MCF 10A (cell line): Measurements from ENCODE around the gene PROM1. TPM values are rescaled to one million over a fixed set of nuclear protein-coding genes. Genes with fewer than 3 reads are reported as not detected.

Experiments used
- BruUV-seq: library from RNA; stranded (reverse); fragments of 400-500 nt; replicated peaks from 2 replicates; lab custom pipeline; 2021; lab: Mats Ljungman, UMichigan
- CTCF ChIA-PET: fragments of 300-600 bp; sonication (Branson Sonifier 250); formaldehyde crosslinking; extraction: SDS; loops from one replicate; lab custom pipeline; 2021; ENCODE audit warnings: antibody characterized with exemption, inconsistent platforms; lab: Yijun Ruan, JAX
- POLR2A ChIA-PET: fragments of 300-600, 350-650 bp; sonication (Branson Sonifier 250); formaldehyde crosslinking; extraction: SDS; loops from one replicate; lab custom pipeline; 2020; ENCODE audit warnings: antibody characterized with exemption, inconsistent platforms; lab: Yijun Ruan, JAX
- DNase-seq: peaks from one replicate; pipeline ENCODE4 v3.0.0-alpha.2; 2018; ENCODE audit not compliant: unreplicated experiment
- H3K27ac Mint-ChIP-seq: one replicate; pipeline ENCODE4 v1.8.0; 2022; ENCODE audit warnings: mild to moderate bottlenecking, low read depth, mixed read lengths; ENCODE audit not compliant: unreplicated experiment
- H3K27me3 Mint-ChIP-seq: one replicate; pipeline ENCODE4 v1.8.0; 2022; ENCODE audit warnings: mixed read lengths; ENCODE audit not compliant: insufficient read depth, unreplicated experiment
- H3K36me3 Mint-ChIP-seq: one replicate; pipeline ENCODE4 v1.8.0; 2022; ENCODE audit warnings: mild to moderate bottlenecking, moderate library complexity, mixed read lengths; ENCODE audit not compliant: insufficient read depth, unreplicated experiment
- H3K4me1 Mint-ChIP-seq: one replicate; pipeline ENCODE4 v1.8.0; 2022; ENCODE audit warnings: mixed read lengths; ENCODE audit not compliant: insufficient read depth, unreplicated experiment
- H3K4me3 Mint-ChIP-seq: one replicate; pipeline ENCODE4 v1.8.0; 2022; ENCODE audit warnings: mild to moderate bottlenecking, moderate library complexity, mixed read lengths; ENCODE audit not compliant: unreplicated experiment
- H3K9me3 Mint-ChIP-seq: one replicate; pipeline ENCODE4 v1.8.0; 2022; ENCODE audit warnings: mixed read lengths; ENCODE audit not compliant: unreplicated experiment
- intact Hi-C: fragments of 100-400 bp; cut with micrococcal nuclease; formaldehyde crosslinking; loops from 2 replicates; pipeline ENCODE4 v1.14.1; 2022
- total RNA-seq: library from RNA; stranded (reverse); gene quantifications from 2 replicates; pipeline ENCODE4 v1.2.3, GENCODE V29; 2022
- TF ChIP-seq, protein P1 (sequence below): fragments of 200-600 bp; IDR thresholded peaks from one replicate; pipeline ENCODE4 v1.8.0; 2022; ENCODE audit warnings: antibody characterized with exemption, mild to moderate bottlenecking; ENCODE audit not compliant: unreplicated experiment

PROM1 gene
- total RNA-seq, 1 experiment from 2014 or later, result not detected

DNA sequence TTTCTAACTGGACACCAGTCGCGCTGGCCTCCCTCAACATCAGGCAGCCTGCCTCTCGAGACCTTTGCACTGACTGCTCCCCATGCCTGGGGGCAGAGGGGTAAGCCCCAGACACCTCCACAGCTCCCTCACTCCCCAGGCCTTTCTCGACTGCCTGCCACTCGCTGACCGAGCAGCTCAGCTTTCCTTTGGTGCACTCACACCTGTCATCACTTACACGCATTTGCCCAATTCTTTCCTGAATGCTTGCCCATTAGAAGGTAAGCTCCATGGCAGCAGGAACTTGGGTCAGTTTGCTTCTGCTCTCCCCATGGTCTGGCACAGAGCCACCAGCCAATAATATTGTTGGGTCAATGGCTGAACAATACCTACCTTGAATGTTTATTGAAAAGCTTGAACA lies 32.2 kb upstream of the PROM1 start:
- TF ChIP-seq, protein P1, sequence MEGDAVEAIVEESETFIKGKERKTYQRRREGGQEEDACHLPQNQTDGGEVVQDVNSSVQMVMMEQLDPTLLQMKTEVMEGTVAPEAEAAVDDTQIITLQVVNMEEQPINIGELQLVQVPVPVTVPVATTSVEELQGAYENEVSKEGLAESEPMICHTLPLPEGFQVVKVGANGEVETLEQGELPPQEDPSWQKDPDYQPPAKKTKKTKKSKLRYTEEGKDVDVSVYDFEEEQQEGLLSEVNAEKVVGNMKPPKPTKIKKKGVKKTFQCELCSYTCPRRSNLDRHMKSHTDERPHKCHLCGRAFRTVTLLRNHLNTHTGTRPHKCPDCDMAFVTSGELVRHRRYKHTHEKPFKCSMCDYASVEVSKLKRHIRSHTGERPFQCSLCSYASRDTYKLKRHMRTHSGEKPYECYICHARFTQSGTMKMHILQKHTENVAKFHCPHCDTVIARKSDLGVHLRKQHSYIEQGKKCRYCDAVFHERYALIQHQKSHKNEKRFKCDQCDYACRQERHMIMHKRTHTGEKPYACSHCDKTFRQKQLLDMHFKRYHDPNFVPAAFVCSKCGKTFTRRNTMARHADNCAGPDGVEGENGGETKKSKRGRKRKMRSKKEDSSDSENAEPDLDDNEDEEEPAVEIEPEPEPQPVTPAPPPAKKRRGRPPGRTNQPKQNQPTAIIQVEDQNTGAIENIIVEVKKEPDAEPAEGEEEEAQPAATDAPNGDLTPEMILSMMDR, result no peak
- ChIA-PET POLR2A (no interaction called here), CTCF (no interaction called here)
- intact Hi-C loops, result no loop called here
- H3K4me1 Mint-ChIP-seq, result no peaks in the 10 kb centered on the region
- no peak overlapping the region for H3K27ac Mint-ChIP-seq
- DNase-seq, result no peak
- no TSS peak for BruUV-seq
- H3K9me3 Mint-ChIP-seq, result no peaks in the 10 kb centered on the region
- no peak overlapping the region for H3K4me3 Mint-ChIP-seq
- H3K27me3 Mint-ChIP-seq, result peaks cover 50% of the 10 kb centered on the region
- H3K36me3 Mint-ChIP-seq, result no peaks in the 10 kb centered on the region

DNA sequence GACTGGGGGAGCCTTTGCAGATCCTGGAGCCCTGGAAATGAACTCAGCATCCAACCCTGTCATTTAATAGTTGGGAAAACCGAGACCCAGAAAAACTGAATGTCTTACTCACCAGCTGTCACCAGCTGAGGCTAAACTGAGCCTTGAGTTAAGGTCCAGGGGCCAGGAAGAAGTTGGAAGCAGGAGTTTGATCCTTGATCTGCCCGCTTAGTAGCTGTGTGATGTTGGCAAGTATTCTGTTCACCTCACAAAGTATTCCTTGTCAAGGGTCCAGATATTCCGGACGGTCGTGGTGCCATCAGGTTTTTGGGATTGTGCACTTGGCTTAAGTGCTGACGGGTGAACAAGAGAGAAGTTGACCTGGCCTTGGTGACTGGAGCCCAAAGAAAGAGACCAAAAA lies 30.7 kb upstream of the PROM1 start:
- POLR2A ChIA-PET, result no interaction called here
- intact Hi-C loops, result no loop called here
- Mint-ChIP-seq H3K4me1 (no peaks in the 10 kb centered on the region), H3K27ac (no peak overlapping the region), H3K36me3 (no peaks in the 10 kb centered on the region), H3K4me3 (no peak overlapping the region), H3K9me3 (no peaks in the 10 kb centered on the region), H3K27me3 (peaks cover 43% of the 10 kb centered on the region)
- no peak for DNase-seq
- CTCF ChIA-PET, result no interaction called here
- TF ChIP-seq, protein P1, result no peak
- no TSS peak for BruUV-seq

DNA sequence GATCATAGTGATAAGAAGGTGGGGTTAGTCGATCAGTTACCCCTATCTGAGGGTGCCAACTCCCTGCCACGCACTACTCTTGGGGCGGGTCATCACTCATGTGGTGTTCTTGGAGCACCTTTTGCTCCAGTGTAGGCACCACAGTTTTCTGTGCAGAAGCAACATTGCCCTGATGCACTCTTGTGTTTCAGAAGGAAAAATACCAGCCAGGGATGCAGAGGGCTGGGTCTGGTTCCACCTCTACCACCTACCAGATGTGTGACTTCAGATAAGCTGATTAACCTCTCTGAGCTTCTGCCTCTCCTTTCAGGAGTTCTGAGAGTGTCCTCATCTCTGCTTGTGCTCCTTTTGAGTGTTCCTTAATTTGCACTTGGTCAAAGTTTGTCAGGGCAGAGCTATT lies 29.9 kb upstream of the PROM1 start:
- Mint-ChIP-seq H3K27me3 (peaks cover 47% of the 10 kb centered on the region), H3K4me3 (no peak overlapping the region), H3K9me3 (no peaks in the 10 kb centered on the region), H3K36me3 (no peaks in the 10 kb centered on the region), H3K4me1 (no peaks in the 10 kb centered on the region), H3K27ac (no peak overlapping the region)
- CTCF ChIA-PET, result no interaction called here
- DNase-seq, result no peak
- no TSS peak for BruUV-seq
- intact Hi-C loops, result no loop called here
- POLR2A ChIA-PET, result no interaction called here
- TF ChIP-seq, protein P1, result no peak

DNA sequence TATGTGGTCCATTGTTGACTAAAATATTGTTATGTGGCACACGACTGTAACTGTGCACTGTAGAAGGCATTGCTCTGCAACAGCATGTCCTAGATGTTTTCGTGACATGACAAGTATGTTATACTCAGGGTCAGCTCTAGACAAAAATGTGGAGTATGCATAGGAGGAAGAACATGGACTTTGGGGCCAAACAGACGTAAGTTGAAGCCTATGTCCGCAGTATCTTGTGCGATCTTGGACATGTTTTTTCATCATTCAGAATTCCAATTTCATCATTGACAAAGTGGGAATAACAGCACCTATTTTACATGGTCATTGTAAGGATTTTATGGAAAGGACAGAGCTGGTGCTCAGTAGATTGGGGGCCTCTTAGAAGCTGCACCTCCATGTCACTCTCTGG lies 27.7 kb upstream of the PROM1 start:
- POLR2A ChIA-PET, result no interaction called here
- H3K4me3 Mint-ChIP-seq, result no peak overlapping the region
- no peaks in the 10 kb centered on the region for H3K4me1 Mint-ChIP-seq
- no peaks in the 10 kb centered on the region for H3K9me3 Mint-ChIP-seq
- peaks cover 67% of the 10 kb centered on the region for H3K27me3 Mint-ChIP-seq
- CTCF ChIA-PET, result no interaction called here
- H3K36me3 Mint-ChIP-seq, result no peaks in the 10 kb centered on the region
- intact Hi-C loops, result no loop called here
- DNase-seq, result no peak
- TF ChIP-seq, protein P1, result no peak
- H3K27ac Mint-ChIP-seq, result no peak overlapping the region
- no TSS peak for BruUV-seq
